HG03025 (cell line): ENCODE results near the gene RNF2.
"Not testable (repeated sequence)": the region's sequence is repeated elsewhere in the genome, so short reads cannot be mapped to it uniquely, and the experiment has no call there.

Source experiments
- ATAC-seq: cut with Tn5 transposase; IDR thresholded peaks from one replicate; pipeline ENCODE4 v1.9.1; 2021; ENCODE audit warnings: mild to moderate bottlenecking, moderate library complexity; ENCODE audit not compliant: unreplicated experiment, low FRiP score

Gene RNF2

DNA sequence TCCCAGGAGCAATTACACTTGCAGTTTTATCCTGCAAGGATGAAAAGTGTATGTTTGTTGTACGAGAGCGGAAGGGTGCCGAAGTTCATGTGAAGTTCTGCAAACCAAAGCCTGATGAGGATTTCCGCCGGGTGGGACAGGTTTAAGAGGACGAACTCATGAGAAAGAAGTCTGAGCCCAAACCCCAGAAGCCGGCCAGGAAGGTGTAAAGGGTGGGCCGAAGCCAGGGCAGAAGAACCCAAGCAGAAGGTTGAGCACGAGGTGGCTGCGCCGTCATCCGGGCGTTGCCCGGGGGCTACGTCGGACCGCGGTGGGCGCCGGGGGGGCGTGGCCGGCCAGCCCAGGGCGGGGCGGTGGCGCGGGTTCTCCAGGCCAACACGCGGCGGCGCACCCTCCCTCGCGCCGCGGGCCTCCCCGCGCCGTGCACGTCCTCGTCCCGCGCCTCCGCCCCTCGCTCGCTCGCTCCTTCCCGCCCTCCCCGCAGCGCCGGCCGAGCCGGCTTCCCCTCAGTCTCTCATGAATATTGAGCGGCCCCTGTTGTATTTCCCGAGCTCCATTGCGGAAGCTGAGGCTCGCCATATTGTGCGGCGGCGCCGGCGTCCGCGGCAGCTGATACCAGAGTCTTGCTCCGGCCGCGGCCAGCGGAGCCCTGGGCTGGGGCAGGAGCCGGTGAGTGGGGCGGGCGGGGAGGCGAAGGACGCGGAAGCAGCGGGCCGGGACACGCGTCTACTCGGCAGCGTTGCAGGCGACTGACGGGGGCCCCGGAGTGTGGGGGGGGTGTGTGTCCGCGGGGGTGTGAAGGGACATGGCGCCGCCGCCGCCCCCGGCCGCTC lies at the start of gene RNF2:
Gene RNF2 (plus strand): TSS at position 578 of the 833 bp plus-strand sequence. CDS start 41,996 bp downstream, outside the sequence.
- peak; percentile 83 for ATAC-seq

DNA sequence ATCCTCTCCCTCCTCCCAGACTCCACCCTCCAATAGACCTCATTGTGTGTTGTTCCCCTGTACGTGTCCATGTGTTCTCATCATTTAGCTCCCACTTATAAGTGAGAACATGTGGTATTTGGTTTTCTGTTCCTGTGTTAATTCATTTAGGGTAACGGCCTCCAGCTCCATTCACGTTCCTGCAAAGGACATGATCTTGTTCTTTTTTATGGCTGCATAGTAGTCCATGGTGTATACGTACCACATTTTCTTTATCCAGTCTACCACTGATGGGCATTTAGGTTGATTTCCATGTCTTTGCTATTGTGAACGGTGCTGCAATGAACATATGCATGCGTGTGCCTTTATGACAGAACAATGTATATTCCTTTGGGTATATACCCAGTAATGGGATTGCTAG lies 45.4 kb upstream of the RNF2 start:
- not testable (repeated sequence) for ATAC-seq

DNA sequence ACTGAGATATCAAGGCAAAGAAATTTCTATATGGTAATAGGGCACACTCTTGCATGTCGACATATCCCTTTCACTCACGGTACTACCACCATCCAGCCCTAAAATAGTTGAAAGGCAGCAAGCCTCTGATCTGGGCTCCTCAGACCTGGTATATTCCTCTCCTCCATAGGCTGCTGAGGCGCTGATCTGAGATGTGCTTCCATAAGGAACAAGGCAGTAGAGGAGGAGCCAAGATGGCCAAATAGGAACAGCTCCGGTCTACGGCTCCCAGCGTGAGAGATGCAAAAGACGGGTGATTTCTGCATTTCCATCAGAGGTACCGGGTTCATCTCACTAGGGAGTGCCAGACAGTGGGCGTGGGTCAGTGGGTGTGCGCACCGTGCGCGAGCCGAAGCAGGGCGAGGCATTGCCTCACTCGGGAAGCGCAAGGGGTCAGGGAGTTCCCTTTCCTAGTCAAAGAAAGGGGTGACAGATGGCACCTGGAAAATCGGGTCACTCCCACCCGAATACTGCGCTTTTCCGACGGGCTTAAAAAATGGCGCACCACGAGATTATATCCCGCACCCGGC lies 44.0 kb upstream of the RNF2 start:
- not testable (repeated sequence) for ATAC-seq

DNA sequence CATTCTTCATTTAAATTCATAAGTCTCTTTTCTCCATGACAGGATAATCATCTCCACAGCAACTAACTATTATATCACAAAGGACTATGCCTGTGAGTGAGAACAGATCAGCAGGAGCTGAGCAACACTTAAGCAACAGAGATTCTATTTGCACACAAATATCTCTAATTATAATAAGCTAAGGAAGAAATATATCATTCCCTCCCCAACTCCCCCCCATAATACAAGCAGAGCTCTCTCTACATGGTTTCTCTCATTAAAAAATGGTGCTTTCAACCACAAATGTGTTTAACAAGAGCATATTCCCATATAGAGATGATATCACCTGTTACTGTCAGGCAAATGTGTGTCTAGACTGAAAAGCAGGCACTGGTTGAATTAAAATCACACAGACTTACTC lies 36.5 kb upstream of the RNF2 start:
- ATAC-seq: no peak

DNA sequence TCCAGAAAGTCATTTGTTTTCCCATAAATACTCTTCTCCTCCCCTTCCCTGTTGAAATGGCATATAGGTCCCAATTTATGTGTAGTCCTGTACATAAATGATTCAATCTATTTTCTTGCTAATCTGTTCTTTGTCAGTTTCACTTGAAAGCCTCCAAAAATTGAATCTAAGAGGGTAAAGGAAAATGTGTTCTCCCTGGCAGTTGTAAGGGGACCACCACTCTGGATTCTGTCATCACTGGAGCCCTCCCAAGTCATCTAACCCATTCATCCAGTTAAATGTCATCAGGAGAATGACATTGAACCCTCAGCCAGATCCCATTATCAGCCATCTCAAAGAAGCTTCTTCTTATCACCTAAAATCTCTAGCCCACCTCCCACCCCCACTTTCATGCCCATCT lies 35.0 kb upstream of the RNF2 start:
- no peak for ATAC-seq

DNA sequence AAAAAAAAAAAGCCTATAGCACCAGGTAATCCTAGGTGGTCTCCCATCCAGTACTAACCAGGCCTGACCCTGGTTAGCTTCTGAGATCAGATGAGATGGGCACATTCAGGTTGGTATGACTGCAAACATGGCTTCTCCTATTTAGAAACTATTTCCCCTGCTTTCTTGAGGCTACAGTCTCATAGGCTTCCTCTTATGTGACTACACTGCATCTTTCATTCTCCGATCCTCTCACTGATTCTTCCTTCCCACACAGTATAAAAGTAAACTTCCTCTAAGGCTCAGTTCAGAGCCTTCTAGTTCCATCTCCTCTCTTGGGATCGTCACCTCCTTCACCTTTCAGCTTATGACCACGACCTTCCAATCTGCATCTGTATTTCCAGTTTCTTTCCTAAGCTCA lies 30.4 kb upstream of the RNF2 start:
- no peak for ATAC-seq

GRCh38 chr1:185015631-185016030 lies 29.7 kb upstream of the RNF2 start:
- no peak for ATAC-seq

DNA sequence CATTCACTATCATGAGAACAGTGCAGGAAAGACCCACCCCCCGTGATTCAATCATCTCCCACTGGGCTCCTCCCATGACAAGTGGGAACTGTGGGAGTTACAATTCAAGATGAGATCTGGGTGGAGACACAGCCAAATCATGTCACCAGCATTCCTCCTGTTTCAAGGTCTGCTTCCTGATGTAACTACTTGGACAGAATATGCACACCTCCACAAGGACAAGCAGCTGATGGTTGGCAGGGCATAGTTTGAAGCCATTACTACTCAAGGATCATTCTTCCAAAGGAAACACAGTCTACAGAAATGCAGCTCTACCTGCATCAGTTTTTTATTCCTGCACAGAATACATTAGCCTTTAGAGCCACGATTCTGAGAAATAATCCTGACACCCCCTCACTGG lies 28.5 kb upstream of the RNF2 start:
- ATAC-seq: no peak

DNA sequence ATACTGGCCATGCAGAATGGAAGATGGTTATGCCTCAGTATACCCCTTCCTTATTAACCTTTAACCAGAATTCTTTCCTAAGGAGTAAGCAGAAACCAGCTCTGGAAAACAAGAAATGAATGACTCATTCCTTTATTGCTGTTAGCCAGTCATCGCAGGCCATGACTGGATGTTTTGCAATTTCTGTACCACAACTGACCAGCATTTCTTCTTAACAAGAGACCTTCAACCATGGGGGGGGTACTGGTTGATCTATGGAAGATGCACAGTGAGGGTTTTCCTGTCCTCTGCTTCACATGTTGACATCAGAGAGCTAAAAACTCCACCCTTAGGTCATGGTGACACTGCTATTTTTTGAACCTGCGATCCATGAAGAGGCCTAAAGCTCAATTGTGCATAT lies 28.0 kb upstream of the RNF2 start:
- ATAC-seq: no peak

DNA sequence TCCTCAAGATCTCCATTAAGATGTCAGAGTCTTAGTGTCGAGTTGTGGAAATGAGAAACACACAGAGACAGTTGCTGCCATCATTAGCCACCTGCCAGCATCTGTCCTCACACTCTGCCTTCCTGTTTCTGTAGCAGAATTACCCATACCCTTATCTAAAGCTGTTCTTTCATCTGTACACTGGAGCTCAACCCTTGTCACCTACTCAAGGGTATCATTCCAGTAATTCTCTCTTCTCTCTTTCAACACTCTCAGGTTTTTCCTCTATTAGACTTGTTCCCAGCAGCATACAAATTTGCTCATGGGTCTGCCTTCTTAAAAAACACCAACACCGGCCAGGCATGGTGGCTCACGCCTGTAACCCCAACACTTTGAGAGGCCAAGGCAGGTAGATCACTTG lies 27.4 kb upstream of the RNF2 start:
- ATAC-seq: no peak

GRCh38 chr1:185027252-185027882 lies 18.0 kb upstream of the RNF2 start:
- no peak for ATAC-seq

DNA sequence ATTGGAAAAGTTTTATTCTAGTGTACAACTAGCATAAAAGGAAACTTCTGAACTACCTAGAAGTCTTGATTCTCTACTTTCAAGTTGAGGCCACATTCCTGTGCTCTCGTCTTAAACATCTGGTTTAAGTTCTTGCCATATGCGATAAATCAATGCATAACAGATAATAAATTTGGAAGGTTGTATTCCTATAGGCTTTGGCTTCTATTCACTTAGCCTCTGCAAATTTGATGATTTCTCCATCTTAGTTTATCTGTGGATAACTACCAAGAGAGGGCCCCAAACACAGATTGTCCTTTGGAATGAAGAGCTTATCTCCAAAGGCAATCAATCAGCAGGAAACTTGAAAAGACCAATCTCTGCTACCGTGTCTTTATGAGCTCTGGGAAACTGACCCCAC lies 11.7 kb upstream of the RNF2 start:
- no peak for ATAC-seq

DNA sequence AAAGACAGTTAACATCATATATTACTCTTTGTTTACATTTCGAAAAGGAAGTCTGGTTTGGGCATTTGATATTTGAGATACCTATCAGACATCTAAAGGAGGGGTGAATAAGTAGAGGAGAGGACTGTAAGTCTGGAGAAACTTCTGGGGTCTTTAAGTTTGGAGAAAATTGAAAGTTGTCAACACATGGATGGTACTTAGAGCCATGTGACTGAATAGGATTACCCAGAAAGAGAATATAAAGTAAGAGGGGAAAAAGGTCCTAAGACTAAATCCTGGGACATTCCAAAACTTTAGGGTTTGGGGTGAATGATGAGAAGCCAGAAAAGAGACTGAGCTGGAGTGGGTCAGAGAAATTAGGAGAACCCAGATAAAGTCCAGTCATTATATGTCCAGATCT lies 10.1 kb upstream of the RNF2 start:
- ATAC-seq: no peak

DNA sequence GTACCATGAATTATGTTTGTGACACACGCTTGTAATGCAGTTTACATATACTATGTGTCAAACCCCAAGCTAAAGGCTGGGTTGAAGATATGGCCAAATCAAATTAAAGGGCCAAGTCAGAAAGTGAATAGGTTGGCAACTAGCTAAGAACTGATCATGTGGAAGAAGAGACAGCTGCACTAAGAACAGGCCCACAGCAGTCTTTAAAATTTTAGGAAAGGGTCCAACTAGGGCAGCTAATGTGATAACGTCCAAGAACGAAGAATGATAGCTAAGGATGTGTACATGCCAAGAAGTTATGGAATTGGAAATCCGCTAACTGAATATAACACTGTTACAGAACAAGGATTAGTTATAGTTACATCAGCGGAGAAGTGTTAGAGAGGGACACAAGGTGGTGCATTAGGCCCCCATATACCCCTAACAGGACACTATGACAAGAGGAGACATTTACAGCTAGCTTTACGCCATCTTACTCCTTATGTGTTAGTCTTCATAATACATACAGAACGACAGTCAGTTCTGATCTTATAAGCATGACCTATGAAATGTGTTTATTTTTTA lies 6.5 kb upstream of the RNF2 start:
- ATAC-seq: no peak

DNA sequence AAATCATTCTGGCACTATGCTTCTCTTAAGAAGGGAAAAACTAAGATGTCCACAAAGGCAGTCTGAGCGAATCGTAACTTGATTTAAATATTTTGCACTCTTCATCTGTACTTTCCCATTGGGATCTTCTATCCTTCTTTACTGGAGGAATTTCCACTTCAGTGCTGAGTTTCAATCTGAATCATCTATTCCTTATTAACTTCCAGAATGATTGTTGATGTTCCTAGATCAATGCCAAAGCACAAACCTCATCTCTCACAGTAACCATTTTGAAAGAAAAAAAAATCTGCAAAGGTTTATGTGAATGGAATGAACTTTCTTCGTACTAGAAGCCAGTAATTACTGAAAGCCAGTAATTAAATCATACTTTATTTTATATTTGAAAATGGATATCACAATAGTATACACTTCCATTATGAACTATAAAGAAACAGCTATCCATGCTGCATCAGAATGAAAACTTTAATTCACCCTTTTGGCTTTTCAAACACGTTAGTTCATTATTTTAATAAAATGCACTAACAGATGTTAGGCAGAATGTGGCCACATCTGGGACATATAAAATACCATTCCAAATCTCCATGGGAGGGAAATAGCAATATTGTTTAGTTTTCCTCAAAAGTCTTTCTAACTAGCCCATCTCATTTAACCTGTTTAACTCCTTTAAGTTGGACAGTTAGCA lies 5.5 kb upstream of the RNF2 start:
- ATAC-seq: no peak

DNA sequence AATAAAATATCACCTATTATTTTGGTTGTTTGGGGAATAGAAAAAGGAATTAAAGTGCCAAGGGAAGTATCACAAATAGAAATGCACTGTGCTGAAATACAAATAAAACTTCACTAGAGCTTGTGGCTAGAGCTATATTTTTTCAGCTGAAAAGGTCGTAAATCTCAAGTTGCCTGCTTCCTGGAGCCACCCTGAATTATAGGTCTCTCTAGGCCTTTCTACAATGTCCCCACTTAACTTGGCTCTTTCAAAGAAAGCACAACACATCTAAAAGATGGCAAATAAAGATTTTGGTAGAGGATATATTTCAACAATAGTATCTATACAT lies 5.0 kb upstream of the RNF2 start:
- no peak for ATAC-seq

- ATAC-seq: no peak
Measured at GRCh38 chr1:185041742-185042141, 3.6 kb upstream of the RNF2 start.

DNA sequence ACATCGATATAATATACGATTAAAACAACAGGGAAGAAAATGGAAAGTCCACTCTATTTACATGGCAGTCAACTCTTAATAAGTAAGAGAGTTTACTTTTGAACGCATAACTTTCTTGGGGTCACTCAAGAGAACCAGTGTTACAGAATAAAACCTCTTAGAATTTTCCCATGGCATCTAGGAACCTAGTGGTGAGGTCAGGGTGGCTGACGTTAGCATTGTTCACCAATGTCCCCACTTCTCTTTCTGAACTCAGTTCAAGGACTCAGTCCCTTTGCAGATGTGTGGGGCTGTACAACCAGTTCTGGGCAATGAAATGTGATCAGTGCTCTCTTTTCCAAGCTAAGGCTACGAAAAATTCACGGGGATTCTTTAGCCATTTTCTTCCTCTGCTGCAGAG lies 2.6 kb upstream of the RNF2 start:
- no peak for ATAC-seq

DNA sequence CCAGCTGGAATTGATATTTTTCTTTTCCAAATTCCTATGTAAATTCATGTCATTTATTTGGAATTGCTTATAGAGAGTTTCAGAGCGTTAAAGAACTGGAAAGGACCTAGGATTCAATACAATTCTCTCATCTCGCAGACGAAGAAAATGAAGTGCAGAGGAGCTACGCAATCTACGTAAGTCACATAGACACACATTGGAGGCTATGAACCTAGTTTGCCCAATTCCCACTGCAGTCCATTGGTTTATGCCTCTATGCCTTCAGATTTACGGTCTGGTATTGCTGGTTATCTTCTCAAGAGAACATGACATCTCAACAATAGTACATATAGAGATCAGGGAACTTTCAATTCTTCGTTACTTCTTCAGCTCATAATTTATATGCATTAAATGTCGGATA lies 971 bp upstream of the RNF2 start:
- ATAC-seq: no peak

- ATAC-seq: peak; percentile 31
Measured at GRCh38 chr1:185045814-185046492, 595 bp downstream of the RNF2 start.

DNA sequence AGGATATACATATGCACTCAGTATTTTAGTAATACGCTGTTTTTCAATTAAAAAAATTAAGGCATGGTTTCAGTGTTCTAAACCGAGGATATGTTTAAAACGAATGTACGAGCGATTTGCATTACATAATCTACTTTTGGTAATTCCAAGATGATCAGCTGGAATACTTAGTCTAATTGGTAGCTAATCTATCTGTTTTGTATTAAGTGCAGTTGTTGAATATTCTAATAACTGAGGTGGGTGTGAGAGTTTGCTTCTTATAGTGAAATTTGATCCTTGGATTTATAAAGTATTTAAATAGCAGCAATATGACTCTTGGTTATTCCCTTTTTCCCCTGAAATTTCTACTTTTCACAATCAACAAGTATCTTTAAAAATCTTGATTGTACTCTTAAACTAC lies 1.3 kb downstream of the RNF2 start:
- no peak for ATAC-seq
